Stomach smooth muscle (tissue), 2 donors: Measurements from ENCODE around the gene C19orf73.
A peak's percentile ranks its signal among the peaks of the same experiment; 100 is the strongest.
"Not testable (repeated sequence)": the region's sequence is repeated elsewhere in the genome, so short reads cannot be mapped to it uniquely, and the experiment has no call there.

ENCODE experiments used
- H3K27ac ChIP-seq: one replicate; pipeline ENCODE4 v1.7.0; 2013; ENCODE audit warnings: mild to moderate bottlenecking, low read length, inconsistent platforms
- H3K27me3 ChIP-seq, 2 donors: one replicate each; pipeline ENCODE4 v1.7.0; 2013; ENCODE audit warnings: low read length in 2 of 2; ENCODE audit not compliant: insufficient read depth in 2 of 2, control insufficient read depth in 1 of 2
- H3K36me3 ChIP-seq, 2 donors: one replicate each; pipeline ENCODE4 v1.7.0; 2013; ENCODE audit warnings: low read length in 2 of 2; ENCODE audit not compliant: control insufficient read depth in 2 of 2, insufficient read depth in 2 of 2
- H3K4me1 ChIP-seq: one replicate; pipeline ENCODE4 v1.7.0; 2013; ENCODE audit warnings: low read length; ENCODE audit not compliant: control insufficient read depth, insufficient read depth
- H3K4me3 ChIP-seq, 2 donors: one replicate each; pipeline ENCODE4 v1.7.0; 2013; ENCODE audit warnings: low read length in 2 of 2
- H3K9ac ChIP-seq, 2 donors: one replicate each; pipeline ENCODE4 v1.7.0; 2013; ENCODE audit warnings: low read length in 2 of 2, mild to moderate bottlenecking in 1 of 2
- H3K9me3 ChIP-seq, 2 donors: one replicate each; pipeline ENCODE4 v1.7.0; 2013; ENCODE audit warnings: low read length in 2 of 2; ENCODE audit not compliant: control insufficient read depth in 2 of 2
- donor health status: healthy.
- donor health status: Pancreatic carcinoma.

Gene C19orf73

DNA sequence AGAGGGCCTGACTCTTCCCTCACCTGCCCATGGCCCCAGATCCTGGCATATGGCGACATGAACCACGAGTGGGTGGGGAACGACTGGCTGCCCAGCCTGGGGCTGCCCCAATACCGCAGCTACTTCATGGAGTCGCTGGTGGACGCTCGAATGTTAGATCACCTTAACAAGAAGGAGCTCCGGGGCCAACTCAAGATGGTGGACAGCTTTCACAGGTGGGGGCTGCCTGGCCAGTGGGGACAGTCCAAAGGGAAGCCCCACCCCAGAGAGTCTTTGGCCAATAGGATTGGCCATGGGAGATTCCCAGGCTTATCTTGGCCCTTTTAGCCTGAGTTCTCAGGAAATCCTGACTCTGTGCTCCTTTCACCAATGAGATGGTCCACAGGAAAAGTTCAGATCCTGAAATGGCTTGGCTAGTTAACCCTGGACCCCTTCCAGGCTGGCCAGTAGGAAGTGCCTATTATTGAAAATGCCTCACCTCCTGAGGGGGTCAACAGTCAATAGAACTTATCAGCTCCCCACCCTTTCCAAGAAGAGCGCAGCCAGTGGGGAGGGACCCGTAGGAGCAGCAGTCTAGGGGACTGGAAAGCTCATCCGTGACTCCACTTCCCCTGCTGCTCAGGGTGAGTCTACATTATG, 29.2 kb upstream of the C19orf73 start:
- Histone ChIP-seq H3K27me3 (no peaks in the 10 kb centered on the region), H3K4me1 (peaks cover 49% of the 10 kb centered on the region), H3K9me3 (no peaks in the 10 kb centered on the region), H3K36me3 (no peaks in the 10 kb centered on the region), H3K27ac (peak overlapping the region; percentile 71), H3K9ac (no peak overlapping the region), H3K4me3 (peak overlapping the region in 1 of 2 donors; percentile 93)

GRCh38 chr19:49146408-49146770, 27.4 kb upstream of the C19orf73 start:
- not testable (repeated sequence) for H3K27ac ChIP-seq, H3K9ac ChIP-seq, H3K27me3 ChIP-seq, H3K9me3 ChIP-seq, H3K36me3 ChIP-seq
- peak overlapping the region in 1 of 2 donors; percentile 67 for H3K4me3 ChIP-seq
- peaks cover 50% of the 10 kb centered on the region for H3K4me1 ChIP-seq

DNA sequence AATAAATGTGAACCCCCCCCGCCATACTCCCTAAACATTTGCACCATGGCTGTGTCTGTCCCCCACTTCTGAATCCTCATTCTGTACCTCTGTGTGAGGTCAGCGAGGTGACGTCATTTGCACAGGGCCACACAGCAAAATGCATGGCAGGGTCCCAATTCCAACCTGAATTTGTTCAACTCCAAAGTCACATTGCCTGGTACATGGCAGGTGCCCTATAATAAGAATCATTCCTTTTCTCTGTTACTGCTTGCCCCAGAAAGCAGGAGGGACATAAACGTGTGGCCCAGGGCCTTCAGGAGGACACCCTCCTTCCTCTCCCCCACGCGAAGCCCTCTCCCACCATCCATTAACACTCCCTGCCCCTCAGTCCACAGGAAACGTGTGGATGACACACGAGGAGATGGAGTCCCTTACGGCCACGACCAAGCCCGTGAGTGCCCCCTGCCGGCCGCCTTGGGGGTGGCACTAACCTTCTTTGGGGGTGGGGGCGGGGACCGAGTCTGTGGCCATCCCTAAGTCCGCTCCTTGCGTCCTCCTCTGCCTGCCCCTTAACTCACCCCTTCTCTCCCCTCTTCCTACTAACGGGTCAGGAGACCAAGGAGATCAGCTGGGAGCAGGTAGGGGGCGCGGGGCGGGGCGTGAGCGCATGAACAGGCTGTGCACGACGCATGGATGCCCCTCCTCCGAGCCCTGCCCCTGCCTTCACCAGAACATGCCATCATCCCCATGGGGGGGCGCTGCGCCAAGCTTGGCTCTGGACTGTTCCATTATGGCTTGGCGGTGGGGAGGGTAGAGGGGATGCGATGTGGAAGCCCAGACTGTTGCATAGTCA, 26.8 kb upstream of the C19orf73 start:
- peak overlapping the region; percentile 26 to 67 for H3K4me3 ChIP-seq
- H3K36me3 ChIP-seq: no peaks in the 10 kb centered on the region
- peaks cover 44% of the 10 kb centered on the region for H3K4me1 ChIP-seq
- no peaks in the 10 kb centered on the region for H3K9me3 ChIP-seq
- no peaks in the 10 kb centered on the region for H3K27me3 ChIP-seq
- peak overlapping the region; percentile 18 for H3K27ac ChIP-seq
- H3K9ac ChIP-seq: peak overlapping the region in 1 of 2 donors; percentile 21

DNA sequence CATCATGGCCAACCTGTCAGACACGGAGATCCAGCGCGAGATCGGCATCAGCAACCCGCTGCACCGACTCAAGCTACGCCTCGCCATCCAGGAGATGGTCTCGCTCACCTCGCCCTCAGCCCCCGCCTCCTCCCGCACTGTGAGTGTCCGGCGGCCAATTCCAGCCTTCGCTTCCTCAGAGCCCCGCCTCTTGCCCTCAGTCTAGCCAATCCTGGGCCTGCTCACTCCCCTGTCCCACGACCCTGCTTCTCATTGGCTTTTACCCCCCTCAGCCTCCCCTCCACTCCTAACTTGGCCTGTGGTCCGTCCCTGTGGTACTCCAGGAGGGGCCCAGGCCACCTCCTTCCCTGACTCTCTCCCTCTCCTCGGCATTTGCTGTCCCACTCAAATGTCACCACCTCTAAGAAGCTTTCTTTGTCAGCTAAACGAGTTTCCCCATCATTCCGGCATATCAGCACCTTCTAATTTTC, 24.0 kb upstream of the C19orf73 start:
- Histone ChIP-seq H3K27me3 (no peaks in the 10 kb centered on the region), H3K9me3 (no peaks in the 10 kb centered on the region), H3K4me3 (peak overlapping the region; percentile 80 to 89), H3K4me1 (peaks cover 21% of the 10 kb centered on the region), H3K27ac (no peak overlapping the region), H3K36me3 (no peaks in the 10 kb centered on the region), H3K9ac (peak overlapping the region; percentile 58 to 66)

GRCh38 chr19:49141352-49141751, 22.4 kb upstream of the C19orf73 start:
- Histone ChIP-seq H3K9me3 (no peaks in the 10 kb centered on the region), H3K4me3 (no peak overlapping the region), H3K4me1 (peaks cover 20% of the 10 kb centered on the region), H3K27ac (no peak overlapping the region), H3K27me3 (no peaks in the 10 kb centered on the region), H3K36me3 (no peaks in the 10 kb centered on the region), H3K9ac (no peak overlapping the region)

GRCh38 chr19:49140951-49141350, 22.0 kb upstream of the C19orf73 start:
- Histone ChIP-seq H3K36me3 (no peaks in the 10 kb centered on the region), H3K9me3 (no peaks in the 10 kb centered on the region), H3K27me3 (no peaks in the 10 kb centered on the region), H3K9ac (no peak overlapping the region), H3K4me1 (peaks cover 16% of the 10 kb centered on the region), H3K4me3 (no peak overlapping the region), H3K27ac (no peak overlapping the region)

- Histone ChIP-seq H3K36me3 (no peaks in the 10 kb centered on the region), H3K27me3 (no peaks in the 10 kb centered on the region), H3K4me1 (peaks cover 20% of the 10 kb centered on the region), H3K4me3 (no peak overlapping the region), H3K27ac (no peak overlapping the region), H3K9me3 (no peaks in the 10 kb centered on the region), H3K9ac (no peak overlapping the region)
Measured at GRCh38 chr19:49136771-49137171, 17.8 kb upstream of the C19orf73 start.

DNA sequence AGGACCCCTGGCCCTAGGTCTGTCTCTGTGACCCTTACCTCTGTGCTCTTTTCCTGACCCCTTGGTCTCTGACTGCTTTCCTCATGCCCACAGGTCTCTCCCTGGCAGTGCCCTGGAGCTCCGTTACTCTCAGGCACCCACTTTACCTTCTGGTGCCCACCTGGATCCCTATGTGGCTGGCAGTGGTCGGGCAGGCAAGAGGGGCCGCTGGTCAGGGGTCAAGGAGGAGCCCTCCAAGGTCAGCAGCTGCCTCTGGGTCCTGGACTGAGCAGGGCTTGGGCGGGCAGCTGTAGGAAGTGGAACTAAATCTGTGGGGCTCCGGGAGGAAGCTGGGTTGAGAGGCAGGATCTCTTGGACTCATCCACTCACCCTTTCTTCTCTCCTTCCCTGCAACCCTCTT, 16.7 kb upstream of the C19orf73 start:
- Histone ChIP-seq H3K9ac (no peak overlapping the region), H3K27me3 (no peaks in the 10 kb centered on the region), H3K27ac (no peak overlapping the region), H3K4me1 (peaks cover 20% of the 10 kb centered on the region), H3K4me3 (no peak overlapping the region), H3K36me3 (no peaks in the 10 kb centered on the region), H3K9me3 (no peaks in the 10 kb centered on the region)

GRCh38 chr19:49133621-49134454, 14.9 kb upstream of the C19orf73 start:
- H3K9ac ChIP-seq: peak overlapping the region; percentile 5 to 38

GRCh38 chr19:49132974-49133609, 14.1 kb upstream of the C19orf73 start:
- Histone ChIP-seq H3K27ac (peak overlapping the region; percentile 11), H3K27me3 (no peaks in the 10 kb centered on the region), H3K4me3 (peak overlapping the region; percentile 57 to 66), H3K4me1 (peaks cover 28% of the 10 kb centered on the region), H3K36me3 (no peaks in the 10 kb centered on the region), H3K9me3 (no peaks in the 10 kb centered on the region), H3K9ac (no peak overlapping the region)

More at GRCh38 chr19:49133621-49134454, 14.9 kb upstream of the C19orf73 start:
- peak overlapping the region; percentile 11 for H3K27ac ChIP-seq
- H3K36me3 ChIP-seq: no peaks in the 10 kb centered on the region
- peak overlapping the region; percentile 57 to 66 for H3K4me3 ChIP-seq
- H3K9me3 ChIP-seq: no peaks in the 10 kb centered on the region
- H3K4me1 ChIP-seq: peaks cover 22% of the 10 kb centered on the region
- H3K27me3 ChIP-seq: no peaks in the 10 kb centered on the region
